CD1c-positive myeloid dendritic cell (primary cell): ENCODE results near the gene ITIH3.
A peak's percentile ranks its signal among the peaks of the same experiment; 100 is the strongest.

ENCODE experiments used
- DNase-seq: peaks from one replicate; pipeline ENCODE4 v3.0.0-alpha.2; 2016; ENCODE audit errors: extremely low spot score

ITIH3 gene

GRCh38 chr3:52845691-52846431 lies 51.3 kb downstream of the ITIH3 start:
- no peak for DNase-seq

GRCh38 chr3:52846432-52846965 lies 51.9 kb downstream of the ITIH3 start:
- DNase-seq: peak; percentile 16

GRCh38 chr3:52847241-52847640 lies 52.6 kb downstream of the ITIH3 start:
- no peak for DNase-seq

DNA sequence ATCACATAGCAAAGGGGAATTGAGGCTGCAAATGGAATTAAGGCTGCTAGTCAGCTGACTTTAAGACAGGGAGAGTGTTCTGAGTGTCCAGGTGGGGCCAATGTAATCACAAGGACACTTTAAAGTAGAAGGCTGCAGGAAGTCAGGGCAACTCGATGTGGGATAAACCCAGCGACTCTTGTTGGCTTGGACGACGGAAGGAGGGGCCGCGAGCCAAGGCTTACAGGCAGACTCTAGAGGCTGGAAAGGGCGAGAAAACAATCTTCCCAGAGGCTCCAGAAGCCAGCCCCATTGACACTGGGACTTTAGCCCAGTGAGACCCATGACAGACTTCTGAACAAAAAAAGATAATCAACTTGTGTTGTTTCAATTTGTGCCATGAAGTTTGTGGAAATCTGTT lies 53.1 kb downstream of the ITIH3 start:
- no peak for DNase-seq

DNA sequence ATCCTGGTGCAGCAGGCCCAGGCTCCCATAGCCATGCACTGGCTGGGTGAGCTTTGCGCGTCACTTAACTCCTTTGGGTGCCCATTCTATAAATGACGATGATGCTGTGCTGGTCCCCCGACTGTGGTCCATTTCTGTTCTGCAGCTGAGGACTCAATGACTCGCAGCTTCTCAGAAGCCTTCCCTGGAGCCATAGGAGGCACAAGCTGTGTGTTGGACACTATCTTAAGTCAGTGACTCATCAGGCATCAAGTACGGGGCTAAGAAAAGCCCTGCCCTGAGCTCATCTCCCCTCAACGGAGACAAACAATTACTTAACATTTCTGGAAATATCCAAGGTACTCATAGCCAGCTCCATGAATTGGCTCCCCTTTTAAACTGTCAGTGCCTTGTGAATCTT lies 54.0 kb downstream of the ITIH3 start:
- no peak for DNase-seq

DNA sequence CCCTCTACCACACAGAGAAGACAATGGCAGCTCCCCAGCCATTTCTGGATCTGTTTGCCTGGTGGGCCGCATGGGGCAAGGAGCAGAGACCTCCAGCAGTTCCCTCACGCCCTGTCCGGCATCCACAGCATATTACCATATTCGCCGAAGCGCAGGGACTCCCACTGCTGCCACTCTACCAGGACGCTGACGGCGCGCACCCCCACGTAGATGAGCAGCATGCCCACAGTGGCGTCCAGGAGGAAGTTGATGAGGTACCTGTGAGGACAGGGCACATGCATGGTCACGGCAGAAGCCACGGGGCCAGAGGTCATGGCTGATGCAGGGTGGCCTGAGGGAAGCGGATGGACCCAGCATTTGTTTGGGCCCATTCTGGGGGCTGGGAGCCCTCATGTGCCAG lies 55.1 kb downstream of the ITIH3 start:
- no peak for DNase-seq

DNA sequence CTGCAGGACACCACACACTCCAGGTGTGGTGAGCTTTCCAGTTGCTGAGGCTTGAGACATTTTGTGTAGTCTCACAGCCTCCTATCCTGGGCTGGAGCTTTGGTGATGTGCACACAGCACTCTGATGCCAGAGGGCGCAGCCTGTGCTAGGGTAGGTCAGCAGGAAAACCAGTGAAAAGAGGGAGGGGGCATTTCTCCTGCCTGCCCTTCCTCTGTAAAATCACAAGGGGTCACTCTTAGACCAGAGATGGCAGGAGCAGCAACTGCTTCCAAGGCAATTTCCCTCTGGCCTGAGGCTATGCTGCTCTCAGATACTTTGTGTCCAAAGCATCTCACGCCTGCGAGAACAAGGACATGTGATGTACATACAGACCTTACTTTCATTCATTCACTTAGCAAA lies 56.8 kb downstream of the ITIH3 start:
- peak; percentile 25 for DNase-seq

DNA sequence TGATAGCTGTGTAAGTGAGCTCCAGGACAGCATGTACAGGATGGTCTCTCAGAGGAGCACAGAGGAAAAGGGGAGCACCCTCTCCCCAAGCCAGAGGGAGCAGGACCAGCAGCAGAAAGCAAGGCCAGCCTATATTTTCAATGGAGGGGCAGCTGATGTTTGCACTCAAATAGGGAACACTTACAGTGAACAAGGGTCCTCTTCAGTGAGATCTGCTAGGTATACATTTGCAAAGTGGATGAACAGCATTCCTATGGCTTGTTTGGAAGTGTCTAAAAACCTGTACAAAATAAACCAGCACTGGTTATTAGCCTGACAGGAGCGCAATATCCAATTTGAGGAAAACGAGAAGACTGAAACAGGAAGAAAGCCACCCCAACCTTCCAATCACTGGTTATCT lies 57.8 kb downstream of the ITIH3 start:
- DNase-seq: no peak

DNA sequence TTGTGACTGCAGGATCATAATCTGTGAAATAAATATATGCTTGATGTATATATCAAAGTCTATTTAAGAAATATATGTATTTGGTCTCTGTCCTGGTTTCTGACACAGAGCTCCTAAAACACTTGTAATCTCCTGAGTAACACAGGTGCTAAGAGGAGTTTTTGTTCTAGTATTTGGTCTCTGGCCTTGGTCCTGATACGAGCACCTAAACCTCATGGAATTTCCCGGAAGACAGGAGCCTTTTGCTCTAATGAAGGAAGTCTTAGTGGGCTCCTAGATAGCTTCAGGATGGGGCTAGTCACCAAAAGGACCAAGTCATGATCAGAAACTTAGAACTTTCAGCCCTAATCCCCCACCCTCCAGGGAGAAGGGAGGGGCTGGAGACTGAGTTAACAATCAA lies 59.4 kb downstream of the ITIH3 start:
- no peak for DNase-seq

DNA sequence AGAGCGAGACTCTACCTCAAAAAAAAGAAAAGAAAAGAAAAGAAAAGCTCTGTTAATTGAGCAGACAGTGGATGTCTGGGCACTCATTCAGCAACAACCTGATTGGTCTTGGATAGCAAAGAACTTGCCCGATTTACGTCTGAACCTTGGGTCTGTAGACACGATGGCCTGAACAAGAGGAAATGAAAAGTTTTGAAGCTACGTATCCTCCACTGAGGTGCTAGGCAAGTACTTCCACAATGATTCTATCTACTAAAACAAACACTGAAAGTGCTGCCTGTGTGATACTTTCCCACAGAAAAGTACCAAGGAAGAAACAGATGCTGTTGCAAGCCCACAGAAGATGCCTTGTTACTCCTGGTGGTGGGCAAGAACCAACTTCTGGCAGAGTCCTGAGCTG lies 62.1 kb downstream of the ITIH3 start:
- no peak for DNase-seq

DNA sequence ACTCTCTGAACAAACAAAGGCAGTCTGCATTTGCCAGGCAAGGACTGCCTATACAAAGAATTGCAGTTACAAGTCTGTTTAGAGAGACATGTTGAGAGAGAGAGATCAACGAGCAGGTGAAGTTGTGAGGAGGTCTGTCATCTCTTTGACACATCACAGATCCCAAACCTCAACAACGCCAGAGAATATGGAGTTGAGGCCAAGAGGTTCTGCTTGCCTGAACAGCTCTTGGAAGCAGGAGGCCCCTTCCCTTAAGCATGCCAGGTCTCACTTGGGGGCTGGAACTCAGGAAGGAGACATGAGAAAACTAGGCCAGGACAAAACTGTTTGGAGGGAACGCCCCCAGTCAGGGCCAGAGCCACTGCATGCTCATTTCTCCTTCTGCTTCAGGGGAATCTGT lies 62.5 kb downstream of the ITIH3 start:
- DNase-seq: no peak

DNA sequence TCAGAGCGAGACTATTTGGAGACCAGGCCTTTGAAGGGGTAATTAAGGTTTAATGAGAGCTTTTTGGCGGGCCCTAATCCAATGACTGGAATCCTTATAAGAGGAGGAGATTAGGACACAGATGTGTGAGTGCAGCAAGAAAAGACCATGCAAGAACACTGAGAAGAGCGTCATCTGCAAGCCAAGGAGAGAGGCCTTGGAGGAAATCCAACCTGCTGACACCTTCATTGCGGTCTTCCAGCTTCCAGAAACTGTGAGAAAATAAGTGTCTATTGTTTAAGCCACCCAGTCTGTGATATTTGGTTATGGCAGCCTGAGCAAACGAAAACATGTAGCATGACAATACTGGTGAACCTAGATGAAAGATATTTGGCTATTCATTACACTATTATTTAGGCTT lies 63.3 kb downstream of the ITIH3 start:
- DNase-seq: no peak
